ENCODE measurements around the gene SMG1.
A peak's percentile ranks its signal among the peaks of the same experiment; 100 is the strongest.
"Not testable (repeated sequence)": the region's sequence is repeated elsewhere in the genome, so short reads cannot be mapped to it uniquely, and the experiment has no call there.

SMG1 gene

DNA sequence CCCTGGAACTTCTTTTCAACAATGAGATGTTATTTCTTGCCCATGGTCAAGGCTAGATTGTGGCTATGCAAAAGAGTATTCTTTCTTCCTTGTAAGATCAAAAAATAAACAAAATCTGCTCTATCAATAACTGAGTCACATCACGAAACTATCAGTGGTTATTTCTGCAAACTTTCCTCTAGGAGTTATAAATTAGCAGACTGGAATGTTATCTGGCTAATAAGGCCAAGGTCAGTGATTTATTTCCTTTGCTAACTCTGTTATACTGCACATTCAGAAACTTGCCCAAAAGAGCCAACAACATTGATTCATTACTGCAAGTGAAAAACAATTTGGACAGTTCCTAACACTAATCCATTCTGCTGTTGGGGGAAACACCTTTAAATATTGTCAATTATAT lies 129.8 kb downstream of the SMG1 start:
- no peak for DNase-seq

DNA sequence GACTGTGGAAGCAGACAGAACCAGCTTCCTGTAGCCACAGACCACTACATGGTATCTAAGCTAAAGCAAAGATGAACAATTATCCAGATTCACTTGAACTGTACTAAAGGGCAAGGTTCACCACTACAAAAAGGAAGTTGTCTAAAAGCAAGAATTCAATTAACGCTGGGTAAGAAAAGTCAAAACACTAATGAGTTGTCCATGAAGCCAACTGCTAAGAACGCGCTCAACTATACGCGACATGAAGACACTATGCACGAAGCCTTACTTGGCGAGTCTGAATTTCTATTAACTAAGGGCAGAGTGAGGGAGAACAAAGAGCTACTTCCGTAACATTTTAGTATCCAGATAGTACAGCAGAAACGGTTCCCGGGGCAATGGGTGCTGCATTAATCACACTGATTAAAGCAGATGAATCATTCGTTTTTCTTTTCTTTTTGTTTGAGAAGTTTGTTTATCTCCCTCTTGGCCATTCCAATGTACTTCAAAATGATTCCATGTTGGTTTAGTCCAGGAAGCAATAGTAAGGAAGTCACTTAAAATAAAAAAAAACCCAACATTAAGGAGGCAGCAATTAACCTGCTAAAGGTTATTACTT lies 133.3 kb downstream of the SMG1 start:
- DNase-seq: no peak

DNA sequence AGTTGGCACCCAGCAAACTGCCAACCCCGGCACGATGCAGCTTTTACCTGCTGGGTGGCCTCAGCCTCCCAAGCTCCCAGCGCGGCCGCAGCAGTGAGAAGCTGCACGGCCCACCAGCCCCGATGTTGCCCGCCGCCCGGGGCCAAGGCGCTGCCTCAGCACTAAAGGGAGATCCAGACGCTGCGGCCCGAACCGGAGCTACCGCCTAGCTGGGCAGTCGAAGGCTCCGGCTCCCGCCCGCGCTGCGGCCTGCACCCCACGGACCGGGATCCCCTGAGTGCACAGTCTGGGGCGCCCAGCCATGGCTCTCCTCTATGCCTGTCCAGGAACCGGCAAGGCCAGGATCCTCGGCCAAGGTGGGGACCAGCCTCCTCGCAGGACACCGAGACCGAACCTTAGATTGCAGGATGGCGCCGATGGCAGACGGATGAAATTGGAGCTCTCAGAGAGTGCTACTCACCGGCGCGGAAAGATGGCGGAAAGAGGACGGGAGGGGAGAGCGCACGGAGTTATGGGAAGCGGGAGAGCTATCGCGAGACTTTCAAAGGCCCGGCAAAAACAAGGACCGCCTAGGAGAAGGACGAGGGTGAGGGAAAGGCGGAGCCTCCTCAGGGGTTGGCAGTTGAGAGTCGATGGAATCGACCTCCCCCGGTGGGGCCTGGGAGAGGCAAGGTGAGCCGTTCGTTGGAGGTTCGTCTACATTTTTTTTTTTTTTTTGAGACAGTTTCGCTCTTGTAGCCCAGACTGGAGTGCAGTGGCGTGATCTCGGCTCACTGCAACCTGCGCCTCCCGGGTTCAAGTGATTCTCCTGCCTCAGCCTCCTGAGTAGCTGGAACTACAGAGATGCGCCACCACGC lies 136.1 kb downstream of the SMG1 start, which contains the start of gene RPS15A:
TSS of gene RPS15A (minus strand) at position 485 of the 857 bp plus-strand sequence. CDS start 1,221 bp downstream, outside the sequence.
- DNase-seq: peak; percentile 95

DNA sequence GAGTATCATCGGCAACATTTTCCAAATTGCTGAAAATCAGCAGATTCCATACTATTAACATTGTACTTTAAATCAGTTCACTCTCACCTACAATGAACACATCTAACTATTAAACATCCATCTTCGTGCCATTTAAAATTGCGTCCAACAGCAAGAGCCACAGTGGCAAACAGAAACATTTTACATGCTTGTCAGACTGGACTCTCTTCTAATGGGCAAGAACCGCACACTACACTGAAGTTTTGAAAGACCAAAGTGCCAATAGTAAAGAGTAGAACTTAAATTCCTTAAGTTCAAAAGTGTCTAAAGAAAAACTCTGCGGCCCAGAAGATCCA lies 136.7 kb downstream of the SMG1 start:
- no peak for DNase-seq

DNA sequence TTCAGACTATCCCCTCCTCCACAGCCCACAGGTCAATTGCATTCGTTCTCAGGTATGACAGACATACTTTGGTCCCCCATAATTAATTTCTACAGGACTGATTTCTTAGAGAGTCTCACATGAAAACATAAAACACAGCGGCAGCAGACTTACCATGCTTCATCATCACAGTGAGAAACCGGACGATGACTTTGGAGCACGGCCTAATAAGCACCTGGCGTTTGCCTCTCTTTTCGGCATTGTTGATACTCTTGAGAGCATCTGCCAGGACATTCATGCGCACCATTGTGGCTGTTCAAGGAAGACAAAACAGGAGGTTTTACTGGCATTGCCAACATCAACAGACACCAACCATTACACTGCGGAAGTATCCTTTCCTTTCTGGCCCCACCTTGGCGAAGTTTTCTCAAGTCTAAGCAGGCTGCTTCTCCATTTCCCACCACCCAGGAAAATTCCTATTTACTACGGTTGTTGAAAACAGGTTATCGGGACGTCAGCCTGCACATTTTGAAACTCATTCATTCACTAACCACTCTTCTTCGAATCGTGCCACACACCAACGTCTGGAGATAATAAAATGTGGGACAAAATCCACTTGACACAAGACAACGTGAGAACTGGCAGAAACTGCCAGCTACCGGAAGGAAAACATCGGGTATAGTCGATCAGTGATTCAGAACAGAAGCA lies 137.2 kb downstream of the SMG1 start:
- no peak for DNase-seq

DNA sequence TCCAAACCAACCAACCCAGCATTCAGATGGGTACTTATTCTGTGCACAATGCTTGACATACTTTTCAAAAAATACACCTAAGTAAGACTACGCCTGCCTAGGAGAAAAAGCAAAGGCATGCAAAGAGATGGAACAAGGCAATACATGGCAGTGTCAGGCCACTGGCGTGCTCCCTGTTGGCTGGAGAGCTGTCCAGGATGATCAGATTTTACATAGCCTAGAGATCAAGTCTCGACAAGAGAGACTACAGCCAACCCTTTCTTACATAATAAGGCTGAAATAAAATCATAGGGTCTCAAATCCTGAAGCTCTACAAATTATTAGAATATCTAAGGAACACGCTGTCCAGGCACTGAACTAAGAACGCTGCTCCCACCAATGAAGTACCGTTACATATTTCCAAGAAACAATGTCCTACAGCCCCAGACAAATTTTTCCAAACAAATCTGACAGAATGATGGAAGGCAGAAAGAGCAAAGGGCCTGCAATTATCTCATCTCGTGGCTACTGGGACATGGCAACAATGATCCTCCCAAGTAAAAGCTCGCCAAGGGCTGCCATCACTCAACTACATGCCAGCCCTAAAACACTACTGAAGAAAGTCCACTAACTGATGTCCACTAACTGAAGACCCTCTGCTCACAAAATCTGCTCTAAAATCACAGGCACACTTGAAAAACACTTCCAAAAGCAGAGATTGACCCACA lies 141.1 kb downstream of the SMG1 start:
- DNase-seq: no peak

DNA sequence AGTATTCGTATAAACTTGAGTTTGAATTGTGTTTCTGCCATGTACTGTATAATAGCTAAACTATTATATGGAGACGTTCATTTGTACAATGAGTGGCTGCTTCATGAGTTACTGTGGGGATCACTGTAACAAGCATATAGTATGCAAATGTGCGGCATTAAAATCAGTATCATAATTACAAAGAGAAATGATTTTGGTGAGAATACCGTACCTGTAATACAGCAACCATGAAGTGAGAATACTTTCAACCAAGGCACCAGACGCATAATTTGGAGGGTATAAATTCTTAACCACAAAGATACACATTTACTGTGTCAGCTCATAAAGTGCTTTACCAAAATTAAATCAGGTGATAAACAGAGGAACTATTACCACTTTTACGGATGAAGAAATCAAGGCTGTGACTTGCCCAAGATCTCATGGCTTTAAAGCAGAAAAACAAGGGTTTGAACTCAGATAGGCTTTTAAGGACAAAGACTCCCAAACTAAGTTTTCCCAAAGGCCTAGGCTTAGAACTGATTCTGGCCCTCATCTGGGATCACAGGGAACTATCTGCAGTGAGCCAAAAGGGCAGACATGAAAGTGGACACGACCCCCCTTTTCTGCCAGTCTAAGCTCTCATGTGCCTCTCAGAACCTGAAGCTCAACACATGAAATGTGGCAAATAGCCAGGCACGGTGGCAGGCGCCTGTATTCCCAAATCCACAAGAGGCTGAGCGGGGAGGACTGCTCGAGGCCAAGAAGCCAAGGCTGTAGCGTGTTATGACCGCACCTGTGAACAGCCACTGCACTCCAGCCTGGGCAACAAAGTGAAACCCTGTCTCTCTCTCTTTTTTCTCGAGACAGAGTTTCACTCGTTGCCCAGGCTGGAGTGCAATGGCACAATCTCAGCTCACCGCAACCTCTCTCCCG lies 142.5 kb downstream of the SMG1 start:
- DNase-seq: no peak

DNA sequence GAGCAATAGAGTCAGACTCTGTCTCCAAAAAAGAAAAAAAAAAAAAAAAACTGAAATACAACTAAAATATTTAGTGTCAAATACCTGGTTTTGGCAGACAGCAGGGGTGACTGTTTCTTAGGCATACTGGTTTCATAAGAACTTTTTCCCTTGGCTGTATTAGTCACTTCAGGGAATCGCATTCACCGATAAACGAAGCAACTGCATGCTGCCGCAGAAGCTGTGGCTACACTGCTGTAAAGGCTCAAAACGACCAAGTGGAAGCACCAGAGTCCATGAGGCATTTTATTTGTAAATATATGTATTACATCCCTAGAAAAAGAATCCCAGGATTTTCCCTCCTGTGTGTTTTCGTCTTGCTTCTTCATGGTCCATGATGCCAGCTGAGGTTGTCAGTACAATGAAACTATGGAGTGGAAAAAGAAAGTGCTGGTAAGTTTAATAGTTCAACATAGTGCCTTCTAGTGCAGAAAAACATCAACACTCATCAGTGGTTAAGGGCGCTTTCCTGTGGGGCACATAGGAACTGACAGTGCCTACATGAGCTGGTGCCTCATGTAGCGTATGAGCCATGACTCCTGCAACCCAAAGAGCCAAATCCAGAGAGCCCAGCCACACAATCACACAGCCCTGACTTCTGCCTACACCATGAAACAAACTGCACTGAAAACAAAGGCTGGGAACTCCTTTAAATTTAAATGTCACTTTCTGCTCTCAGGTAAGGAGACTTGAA lies 143.3 kb downstream of the SMG1 start:
- no peak for DNase-seq

DNA sequence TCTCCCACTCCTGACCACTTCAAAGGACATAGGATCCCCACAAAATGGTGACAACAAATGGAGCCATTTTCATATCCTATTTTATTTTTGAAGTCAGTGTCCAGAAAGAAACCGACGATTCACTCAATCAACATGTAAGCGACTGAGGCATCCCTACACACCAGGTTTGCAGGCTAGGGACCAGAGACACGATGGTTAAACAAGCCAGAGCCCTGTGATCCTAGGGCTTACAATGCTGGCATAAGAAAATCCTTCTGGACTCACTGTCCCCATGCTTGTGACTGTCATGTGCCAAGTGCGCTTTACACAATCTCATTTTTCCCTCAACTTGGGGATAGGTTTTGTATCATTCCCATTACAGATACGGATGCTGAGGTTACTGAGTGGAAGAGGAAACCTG lies 145.0 kb downstream of the SMG1 start:
- not testable (repeated sequence) for DNase-seq

DNA sequence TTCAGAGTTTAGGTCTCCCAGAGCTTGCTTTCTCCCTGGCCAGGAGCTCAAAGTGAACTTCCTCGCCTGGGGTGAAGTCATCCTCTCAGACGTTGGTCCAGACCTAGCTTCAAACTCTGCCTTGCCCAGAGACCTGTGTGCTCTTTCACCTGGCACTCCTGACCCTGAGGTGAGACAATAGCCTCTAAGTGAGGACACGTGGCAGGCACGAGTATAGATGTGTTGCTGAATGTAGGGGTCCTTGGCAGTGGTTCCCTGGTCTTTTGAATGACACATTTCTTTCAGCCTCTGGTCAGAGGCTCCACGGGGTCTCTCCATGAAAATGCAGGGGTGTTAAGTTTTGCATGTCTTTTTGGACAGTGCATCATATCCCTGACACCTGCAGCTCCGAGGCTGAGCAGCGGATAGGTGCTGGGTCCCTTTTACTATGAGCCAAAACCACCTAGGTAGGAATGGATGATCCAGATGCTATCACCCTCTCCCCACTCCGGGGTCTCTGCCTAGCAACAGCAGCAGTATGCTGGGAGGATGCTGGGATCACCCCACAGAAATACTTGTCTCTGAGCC lies 145.7 kb downstream of the SMG1 start:
- not testable (repeated sequence) for DNase-seq

DNA sequence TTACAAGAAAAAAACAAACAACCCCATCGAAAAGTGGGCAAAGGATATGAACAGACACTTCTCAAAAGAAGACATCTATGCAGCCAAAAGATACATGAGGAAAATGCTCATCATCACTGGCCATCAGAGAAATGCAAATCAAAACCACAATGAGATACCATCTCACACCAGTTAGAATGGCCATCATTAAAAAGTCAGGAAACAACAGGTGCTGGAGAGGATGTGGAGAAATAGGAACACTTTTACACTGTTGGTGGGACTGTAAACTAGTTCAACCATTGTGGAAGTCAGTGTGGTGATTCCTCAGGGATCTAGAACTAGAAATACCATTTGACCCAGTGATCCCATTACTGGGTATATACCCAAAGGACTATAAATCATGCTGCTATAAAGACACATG lies 148.5 kb downstream of the SMG1 start:
- not testable (repeated sequence) for DNase-seq

DNA sequence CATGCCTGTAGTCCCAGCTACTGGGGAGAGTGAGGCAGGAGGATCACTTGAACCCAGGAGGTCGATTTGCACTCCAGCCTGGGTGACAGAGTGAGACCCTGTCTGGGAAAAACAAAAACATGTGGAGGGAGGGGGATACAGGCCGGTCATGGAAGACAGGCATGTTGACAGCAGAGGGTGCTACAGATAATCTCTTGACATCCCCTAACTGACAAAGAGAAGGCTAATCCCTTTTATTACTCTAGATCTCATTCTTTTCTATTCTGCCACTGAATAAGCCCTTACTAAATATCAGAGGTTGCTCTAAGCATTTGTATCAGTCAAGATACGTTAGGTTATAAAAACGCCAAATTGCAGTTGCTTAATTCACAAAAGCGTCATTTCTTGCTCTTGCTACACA lies 149.9 kb downstream of the SMG1 start:
- not testable (repeated sequence) for DNase-seq

DNA sequence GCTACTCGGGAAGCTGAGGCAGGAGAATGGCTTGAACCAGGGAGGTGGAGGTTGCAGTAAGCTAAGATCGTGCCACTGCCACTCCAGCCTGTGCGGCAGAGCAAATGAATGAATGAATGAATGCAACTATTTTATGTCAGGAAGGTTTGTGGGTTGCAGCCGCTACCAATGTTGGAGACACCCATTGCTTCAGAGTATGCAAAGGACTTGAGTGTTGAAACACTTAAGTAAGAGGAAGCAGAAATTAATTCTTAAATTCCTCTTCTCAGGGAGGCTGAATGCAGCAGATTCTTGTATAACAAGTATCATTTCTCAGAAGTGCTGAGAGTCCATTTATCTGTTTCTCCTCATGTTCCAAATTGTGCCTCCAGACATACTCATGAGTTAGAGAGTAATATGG lies 151.6 kb downstream of the SMG1 start:
- DNase-seq: not testable (repeated sequence)

DNA sequence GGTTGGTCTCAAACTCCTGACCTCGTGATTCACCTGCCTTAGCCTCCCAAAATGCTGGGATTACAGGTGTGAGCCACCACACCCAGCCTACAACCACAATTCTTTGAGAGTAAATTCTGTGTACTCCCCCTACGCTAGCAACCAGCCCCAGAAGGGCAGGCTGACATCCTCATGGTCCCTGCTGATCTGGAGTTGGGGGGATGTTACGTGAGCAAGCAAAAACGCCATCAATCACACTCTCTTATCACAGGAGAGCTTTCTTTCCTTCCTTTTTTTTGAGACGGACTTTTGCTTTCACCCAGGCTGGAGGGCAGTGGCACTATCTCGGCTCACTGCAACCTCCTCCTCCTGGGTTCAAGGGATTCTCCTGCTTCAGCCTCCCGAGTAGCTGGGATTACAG lies 154.0 kb downstream of the SMG1 start:
- DNase-seq: not testable (repeated sequence)

DNA sequence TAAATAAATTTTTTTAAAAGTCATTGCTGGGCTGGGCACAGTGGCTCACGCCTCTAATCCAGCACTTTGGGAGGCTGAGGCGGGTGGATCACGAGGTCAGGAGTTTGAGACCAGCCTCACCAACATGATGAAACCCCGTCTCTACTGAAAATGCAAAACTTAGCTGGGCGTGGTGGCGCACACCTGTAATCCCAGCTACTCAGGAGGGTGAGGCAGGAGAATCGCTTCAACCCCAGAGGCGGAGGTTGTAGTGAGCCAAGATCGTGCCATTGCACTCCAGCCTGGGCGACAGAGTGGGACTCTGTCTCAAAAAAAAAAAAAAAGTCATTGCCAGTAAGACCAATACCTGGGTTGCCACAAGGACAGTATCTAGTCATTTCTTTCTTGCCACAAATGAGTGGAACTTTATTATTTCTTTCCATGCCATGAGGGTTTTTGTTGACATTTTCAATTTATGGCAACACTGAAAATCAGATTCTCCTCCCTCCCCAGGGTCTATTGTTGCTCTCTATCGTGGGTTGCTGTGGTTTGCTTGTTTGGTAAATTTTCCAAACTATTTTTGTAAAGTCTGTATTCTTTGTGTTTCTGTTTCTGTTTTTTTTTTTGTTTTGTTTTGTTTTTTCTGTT lies 155.8 kb downstream of the SMG1 start:
- not testable (repeated sequence) for DNase-seq

DNA sequence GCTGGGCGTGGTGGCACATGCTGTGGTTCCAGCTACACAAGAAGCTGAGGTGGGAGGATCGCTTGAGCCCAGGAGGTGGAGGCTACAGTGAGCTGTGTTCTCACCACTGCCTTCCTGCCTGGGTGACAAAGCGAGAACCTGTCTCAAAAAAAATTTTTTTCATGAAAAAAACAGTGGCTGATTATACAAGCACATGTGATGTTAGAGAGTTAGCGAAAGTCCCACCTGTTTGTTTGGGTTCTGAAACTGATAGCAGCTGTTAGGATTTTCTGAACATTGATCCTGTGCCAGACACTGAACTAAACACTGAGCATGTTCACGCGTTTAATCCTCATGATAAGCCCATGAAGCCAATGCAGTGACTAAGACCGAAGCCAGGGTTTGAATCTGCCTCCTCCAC lies 159.0 kb downstream of the SMG1 start:
- DNase-seq: not testable (repeated sequence)

DNA sequence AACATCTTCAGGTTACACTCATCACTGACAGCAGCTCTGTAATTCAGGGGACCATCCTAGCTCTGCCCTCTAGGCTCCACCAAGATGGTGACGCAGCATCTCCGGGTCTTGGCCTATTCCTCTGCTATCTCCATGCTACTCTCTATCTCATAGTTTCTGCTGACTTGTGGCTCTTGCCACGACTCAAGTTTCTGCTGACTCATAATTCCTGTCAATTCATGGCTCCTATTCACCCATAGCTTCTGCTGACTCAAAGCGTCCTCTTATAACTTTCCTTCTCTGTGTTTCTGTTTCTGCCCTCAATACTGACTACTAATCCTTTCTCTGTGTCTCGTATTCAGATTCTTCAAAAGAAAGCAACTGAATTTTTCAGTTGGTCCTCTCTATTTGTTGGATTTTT lies 163.5 kb downstream of the SMG1 start:
- not testable (repeated sequence) for DNase-seq

DNA sequence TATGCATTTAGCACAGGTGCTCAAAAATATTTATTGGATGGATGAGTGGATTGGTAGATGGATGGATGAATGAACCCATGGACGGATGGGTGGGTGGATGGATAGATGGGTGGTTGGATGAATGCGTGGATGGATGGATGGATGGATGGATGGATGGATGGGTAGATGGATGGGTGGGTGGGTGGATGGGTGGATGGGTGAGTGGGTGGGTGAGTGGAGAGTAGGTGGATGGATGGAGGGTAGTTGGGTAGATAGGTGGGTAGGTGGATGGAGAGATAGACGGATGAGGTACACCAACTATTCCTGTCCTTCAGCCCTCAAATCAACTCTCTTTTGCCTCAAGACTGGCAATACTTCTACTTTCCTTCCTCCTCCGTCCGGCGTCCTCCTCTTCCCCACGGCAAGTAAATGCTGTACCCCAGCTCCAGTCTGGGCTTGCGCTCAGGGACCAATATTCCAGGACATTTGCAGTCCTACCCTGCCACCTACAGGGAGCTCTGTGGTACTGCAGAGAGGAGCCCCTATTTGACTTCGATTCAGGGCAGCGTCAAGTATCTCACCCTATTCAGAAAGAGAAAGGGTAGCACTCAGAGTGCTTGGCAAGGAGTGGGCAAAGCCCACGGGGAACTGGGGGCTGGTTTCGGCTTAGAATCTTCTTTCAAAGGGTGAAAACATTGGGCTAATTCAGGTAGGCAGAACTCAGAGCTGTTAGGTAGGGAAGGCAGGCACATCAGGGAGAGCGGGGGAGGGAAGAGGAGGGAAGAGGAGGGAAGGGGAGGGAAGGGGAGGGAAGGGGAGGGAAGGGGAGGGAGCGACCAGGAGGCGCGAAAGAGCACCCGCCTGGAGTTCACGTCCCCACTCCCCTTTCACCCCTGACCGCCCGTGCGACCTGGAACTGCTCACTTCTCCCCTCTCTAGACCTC lies 166.3 kb downstream of the SMG1 start:
- peak; percentile 76 for DNase-seq

DNA sequence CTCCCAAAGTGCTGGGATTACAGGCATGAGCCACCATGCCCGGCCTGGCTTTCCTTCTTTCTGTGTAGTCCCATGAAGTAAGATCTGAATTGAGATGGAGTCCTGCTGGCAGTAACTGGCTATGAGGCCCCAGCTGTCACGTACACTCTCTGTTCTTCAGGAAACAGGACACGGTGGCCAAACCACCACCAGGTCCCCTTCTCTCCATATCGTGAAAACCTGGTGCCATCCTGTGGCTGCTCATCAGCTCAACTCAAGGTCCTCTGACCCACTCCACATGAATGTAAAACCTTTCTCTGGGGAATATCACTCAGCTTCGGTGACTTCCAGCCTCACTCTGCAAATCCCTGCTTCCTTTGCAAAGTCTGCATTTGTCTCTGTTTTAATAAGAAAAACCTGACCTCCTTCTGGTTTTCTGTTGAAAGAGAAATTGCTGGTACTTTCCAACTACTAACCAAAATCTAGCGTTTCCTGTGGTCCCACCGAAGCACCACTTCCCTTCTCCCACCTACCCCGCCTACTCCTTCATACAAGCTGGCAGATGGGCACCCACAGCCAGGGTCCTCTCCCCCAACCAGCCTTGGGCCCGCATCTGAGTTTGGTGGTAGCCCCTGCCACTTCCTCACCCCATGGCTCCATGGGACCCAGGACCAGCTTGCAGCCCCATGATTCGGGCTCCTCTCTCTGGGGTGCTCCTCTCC lies 168.1 kb downstream of the SMG1 start:
- not testable (repeated sequence) for DNase-seq
